GM19452 (cell line): ENCODE measurements around the gene CPSF3.
"Not testable (repeated sequence)": the region's sequence is repeated elsewhere in the genome, so short reads cannot be mapped to it uniquely, and the experiment has no call there.

Source experiments
- ATAC-seq: cut with Tn5 transposase; IDR thresholded peaks from one replicate; pipeline ENCODE4 v1.9.1; 2021; ENCODE audit not compliant: unreplicated experiment

Gene CPSF3

GRCh38 chr2:9392898-9393765 lies 30.3 kb upstream of the CPSF3 start:
- ATAC-seq, result no peak

DNA sequence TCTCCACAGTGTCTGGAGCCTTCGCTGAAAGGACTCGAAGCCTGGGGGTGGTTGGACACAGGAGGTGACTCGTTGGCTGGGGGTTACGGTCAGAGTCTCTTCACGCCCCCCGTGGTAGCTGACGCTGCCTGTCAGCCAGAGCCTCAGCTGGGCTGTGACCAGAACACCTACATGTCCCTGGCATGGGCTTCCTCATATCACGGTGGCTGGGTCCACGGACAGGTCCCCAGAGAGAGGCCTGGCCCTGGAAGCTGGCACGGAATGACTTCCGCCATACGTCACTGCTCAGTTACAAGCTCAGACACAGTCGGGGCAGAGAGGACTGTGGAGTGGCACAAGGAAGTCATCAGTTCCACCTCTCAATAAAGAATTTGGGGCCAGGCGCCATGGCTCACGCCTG lies 28.6 kb upstream of the CPSF3 start:
- ATAC-seq, result no peak

GRCh38 chr2:9397201-9397600 lies 26.3 kb upstream of the CPSF3 start:
- no peak for ATAC-seq

GRCh38 chr2:9398251-9398650 lies 25.2 kb upstream of the CPSF3 start:
- ATAC-seq, result not testable (repeated sequence)

DNA sequence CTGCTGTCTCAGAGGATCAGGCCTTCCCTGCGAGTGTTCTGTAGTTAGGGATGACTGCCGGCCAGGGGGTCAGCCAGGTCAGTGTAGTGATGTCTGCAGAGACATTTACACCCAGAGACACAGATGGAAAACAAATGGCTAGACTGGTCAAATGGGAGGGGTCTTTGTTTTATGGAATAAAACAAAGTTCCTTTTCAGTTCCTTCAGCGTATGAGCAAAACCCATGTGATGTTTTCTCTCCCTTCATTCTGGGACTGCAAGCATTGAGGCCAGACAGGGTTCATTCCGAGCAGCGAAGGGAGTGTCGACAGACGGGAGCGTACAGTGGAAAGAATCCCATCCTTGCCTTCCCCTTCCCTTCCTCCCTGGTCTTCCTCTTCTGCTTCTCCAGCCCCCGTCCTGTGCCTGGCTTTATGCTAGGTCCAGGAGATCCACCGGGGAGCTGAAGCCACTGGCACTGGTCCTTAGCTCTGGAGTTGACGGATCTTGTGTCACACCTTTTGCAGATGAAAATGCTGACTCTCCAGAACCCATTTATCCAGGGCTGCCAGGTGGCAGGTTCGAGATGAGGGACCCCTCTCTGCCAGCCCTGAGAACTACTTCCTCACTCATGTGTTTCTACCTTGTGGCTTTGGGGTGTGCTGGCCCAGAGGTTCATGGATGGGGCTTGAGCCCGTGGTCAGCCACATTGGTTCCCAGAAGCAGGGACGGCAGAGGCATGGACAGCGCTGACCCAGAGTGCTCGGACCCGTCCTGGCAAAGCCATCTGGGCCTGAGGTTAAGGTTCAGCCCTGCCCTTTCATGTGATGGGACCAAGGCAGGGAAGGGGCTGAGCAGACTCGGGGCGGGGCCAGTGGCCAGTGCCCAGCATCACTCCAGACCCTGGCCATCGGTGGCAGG lies 24.3 kb upstream of the CPSF3 start:
- ATAC-seq, result no peak

GRCh38 chr2:9400268-9401058 lies 23.0 kb upstream of the CPSF3 start:
- no peak for ATAC-seq

- ATAC-seq, result no peak
These were observed 22.4 kb upstream of the CPSF3 start for GRCh38 chr2:9401059-9401547.

DNA sequence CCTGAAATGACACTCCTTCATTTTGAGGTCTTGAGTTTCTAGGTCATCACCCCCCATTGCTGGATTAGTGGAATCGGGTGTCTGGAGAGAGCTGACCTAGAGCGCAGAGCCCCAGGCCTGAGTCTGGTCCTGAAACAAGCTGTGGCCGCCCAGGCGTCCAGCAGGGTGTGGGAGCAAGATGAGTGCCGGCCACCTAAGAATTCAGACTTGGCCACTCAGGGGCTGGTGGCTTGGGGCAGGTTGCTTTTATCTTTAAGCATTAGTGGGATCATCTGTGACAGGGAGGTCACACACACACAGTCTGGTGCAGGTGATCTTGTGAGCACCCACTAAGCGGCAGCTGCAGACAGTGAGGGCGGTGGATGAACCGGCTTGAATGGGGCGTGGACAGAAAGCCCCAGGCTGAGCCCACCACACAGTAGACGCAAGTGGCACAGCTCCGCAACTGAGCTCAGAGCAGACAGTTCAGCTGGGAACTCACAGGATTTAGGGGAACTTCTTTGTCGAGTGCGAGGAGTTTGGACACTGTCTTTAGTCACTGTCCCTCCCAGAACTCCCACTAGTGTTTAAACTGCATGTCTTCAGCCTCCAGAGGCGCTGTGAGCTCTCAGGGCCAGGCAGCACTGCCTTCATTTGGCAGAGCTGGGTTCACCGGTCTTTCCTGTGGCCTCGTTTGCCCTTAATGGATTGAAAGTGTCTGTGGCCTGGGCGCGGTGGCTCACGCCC lies 21.6 kb upstream of the CPSF3 start:
- no peak for ATAC-seq

GRCh38 chr2:9403924-9404323 lies 19.5 kb upstream of the CPSF3 start:
- ATAC-seq, result no peak

GRCh38 chr2:9404451-9404850 lies 19.0 kb upstream of the CPSF3 start:
- ATAC-seq, result no peak

DNA sequence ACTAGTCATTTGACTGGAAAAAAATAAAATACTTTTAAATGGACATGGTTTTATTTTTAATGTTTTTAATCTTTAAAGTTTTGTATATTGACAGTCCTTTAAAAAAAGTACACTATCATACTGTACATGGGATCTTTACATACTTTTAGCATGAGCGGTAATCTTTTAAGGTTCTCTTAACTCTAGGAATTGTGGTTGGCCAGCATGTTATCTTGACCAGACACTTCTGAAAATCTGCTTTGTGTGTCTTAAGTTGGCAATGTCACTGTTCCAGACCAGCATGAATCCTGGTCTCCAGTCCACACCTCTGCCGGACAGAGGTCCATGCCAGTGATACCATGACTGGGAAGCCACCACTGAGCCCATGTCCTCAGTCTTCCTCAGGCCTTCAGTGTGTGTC lies 17.8 kb upstream of the CPSF3 start:
- ATAC-seq, result no peak

DNA sequence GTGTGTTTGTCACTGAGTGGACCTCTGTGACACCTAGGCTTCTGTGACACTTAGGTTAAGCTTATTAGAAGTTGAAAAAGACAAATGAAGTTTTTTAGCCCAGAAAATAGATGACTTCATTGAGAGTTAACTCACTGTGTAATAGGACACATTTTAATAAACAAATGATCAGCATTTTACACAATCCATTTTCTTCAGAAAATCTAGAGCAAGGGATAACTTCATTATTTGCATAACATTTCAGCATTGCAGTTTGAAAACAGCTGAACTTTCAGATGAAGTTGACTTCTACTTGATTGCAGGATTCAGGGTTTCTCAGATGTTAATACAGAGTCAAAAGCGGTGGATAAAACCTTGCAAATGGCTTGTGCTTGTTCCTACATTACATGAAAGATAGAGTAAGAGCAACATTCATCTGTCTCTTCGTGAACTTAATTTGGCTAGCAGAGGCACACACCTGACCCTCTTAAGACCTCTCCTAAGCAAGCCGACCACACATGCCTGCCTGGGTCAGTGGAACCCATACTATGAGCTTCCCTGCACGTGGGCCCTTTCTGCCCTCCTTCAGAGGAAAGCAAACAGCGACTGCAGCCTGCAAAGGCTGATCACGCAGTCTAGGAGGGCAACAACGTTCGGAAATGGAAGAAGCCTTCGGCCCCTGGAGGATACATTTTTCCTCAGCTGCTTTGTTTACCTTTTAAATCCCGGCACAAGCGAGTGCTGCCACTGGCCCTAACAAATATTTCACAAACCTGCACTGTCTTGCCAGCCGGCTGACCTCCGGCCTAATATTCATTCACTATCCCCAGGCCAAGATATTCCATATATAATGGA lies 16.7 kb upstream of the CPSF3 start:
- no peak for ATAC-seq

DNA sequence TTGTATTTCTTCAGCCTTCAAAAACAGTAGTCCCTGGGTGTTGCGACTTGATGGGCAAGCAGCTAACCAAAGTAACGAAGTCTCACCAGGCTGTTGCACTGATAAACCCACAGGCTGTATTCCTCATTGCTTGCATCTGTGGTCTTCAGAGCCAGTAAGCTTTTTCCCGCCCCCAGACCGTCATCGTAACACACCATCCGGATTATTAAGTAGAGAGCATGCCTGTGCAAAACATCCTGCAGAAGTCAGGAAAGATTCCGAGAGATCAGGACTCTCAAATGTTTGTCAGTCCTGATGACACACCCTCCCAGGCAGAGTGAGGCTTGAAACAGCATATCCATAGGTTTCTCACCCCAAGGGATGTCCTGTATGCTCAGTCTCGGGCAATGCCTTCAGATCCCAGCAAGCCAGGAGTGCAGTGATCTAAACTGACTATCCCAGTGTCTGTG lies 16.1 kb upstream of the CPSF3 start:
- ATAC-seq, result no peak

- no peak for ATAC-seq
These were observed 14.8 kb upstream of the CPSF3 start for GRCh38 chr2:9408641-9409151.

DNA sequence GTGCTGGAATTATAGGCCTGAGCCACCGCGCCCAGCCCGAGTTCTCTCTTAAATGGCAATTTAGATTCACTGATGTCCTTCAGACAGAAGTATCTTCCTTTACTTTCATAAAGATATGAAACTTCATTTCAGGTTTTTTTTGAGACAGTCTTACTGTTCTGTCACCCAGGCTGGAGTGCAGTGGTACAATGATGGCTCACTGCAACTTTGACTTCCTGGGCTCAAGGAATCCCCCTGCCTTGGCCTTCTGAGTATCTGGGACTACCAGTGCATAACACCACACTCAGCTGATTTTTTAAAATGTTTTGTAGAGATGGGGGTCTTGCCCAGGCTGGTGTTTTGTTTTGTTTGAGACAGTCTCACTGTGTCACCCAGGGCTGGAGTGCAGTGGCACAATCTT lies 13.3 kb upstream of the CPSF3 start:
- ATAC-seq, result no peak

- ATAC-seq, result no peak
These were observed 10.7 kb upstream of the CPSF3 start for GRCh38 chr2:9412781-9413180.

DNA sequence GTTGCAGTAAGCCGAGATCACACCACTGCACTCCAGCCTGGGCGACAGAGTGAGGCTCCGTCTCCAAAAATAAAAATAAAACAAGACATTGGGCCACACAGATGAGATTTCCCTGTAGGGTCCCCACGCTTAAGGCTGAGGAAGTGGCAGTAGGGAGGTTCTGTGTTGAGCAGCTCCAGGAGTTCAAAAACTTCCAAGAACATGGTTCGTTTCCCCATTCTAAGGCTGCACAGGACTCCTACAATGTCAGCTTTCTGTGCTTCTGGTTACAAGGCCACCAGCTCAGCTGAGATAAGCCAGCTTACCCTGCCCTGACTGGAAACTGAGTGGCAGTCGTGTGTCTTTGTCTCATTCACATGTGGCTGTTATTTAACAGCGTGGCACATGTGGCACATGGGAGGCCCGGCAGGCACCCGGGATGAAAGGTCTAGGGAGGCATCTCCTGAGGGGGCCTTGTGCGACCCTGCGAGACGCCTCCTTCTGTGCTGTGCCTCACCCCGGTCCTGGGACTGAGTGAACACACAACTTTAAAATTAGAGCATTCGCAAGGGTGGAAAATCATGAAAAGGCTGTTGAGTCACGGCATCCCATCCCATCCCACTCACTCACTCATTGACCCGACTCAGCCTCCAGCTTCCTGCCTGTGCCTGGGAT lies 7.8 kb upstream of the CPSF3 start:
- no peak for ATAC-seq

- no peak for ATAC-seq
These were observed 7.0 kb upstream of the CPSF3 start for GRCh38 chr2:9416267-9416961.
